K562 (cell line): ENCODE results near the gene BRME1. TPM values are rescaled to one million over a fixed set of nuclear protein-coding genes. Genes with fewer than 3 reads are reported as not detected.

ENCODE experiments used
- ATAC-seq: fragments of 200-7000 bp; cut with Tn5 transposase; 3 replicates; pipeline ENCODE4 v1.9.1; 2020; ENCODE audit warnings: moderate library complexity
- BruUV-seq: library from RNA; stranded (reverse); fragments of 400-500 nt; replicated peaks from 2 replicates; lab custom pipeline; 2021; lab: Mats Ljungman, UMichigan
- CTCF ChIA-PET: fragments of 300-600 bp; formaldehyde crosslinking; extraction: SDS; loops from one replicate; lab custom pipeline; 2021; ENCODE audit warnings: low intra/inter-chr PET ratio; lab: Yijun Ruan, JAX
- POLR2A ChIA-PET: fragments of 300-600, 350-650 bp; sonication (Branson Sonifier 250); formaldehyde crosslinking; extraction: SDS; loops from one replicate; lab custom pipeline; 2021; ENCODE audit warnings: antibody characterized with exemption, inconsistent platforms; lab: Yijun Ruan, JAX
- DNase-seq, 4 experiments: peaks; one replicate each; pipeline versions ENCODE4 v3.0.0 to v3.0.0-alpha.2; 2011 to 2018; ENCODE audit warnings: low spot score in 3 of 4, mixed read lengths in 3 of 4; ENCODE audit errors: extremely low read depth in 1 of 4
- FAIRE-seq: peaks from 2 replicates; lab custom pipeline; 2011; peaks lifted over from hg19 to GRCh38; lab: Jason Lieb, UNC
- H2AFZ ChIP-seq: 2 replicates; pipeline ENCODE4 v1.6.0; 2011; ENCODE audit warnings: low read depth, low read length, control low read depth, inconsistent platforms
- H3K27ac ChIP-seq: fragments of 200-600 bp; 3 replicates; pipeline ENCODE4 v1.8.0; 2011; ENCODE audit warnings: low read depth, mild to moderate bottlenecking, control low read depth, inconsistent platforms, low read length, moderate library complexity, mixed read lengths; ENCODE audit errors: extremely low read depth
- H3K27me3 ChIP-seq, 2 experiments: fragments of 300-600 bp in 1 of 2; 2 replicates in 1 of 2; 3 replicates in 1 of 2; pipeline versions ENCODE4 v1.6.0 to v1.8.0; 2011; ENCODE audit warnings: inconsistent platforms in 2 of 2, low read length in 2 of 2, mild to moderate bottlenecking in 1 of 2, mixed read lengths in 1 of 2, moderate library complexity in 1 of 2; ENCODE audit not compliant: control insufficient read depth in 2 of 2, insufficient read depth in 2 of 2
- H3K36me3 ChIP-seq: fragments of 300-600 bp; 3 replicates; pipeline ENCODE4 v1.8.0; 2011; ENCODE audit warnings: mild to moderate bottlenecking, low read length, inconsistent platforms; ENCODE audit not compliant: control insufficient read depth, insufficient read depth
- H3K4me1 ChIP-seq, 2 experiments: fragments of 200-600 bp in 1 of 2; replicated peaks in 1 of 2; 2 replicates in 1 of 2; 3 replicates in 1 of 2; pipeline versions ENCODE4 v1.5.1 to v1.8.0; 2011; ENCODE audit warnings: inconsistent platforms in 2 of 2, low read length in 2 of 2, mild to moderate bottlenecking in 1 of 2, mixed read lengths in 1 of 2, moderate library complexity in 1 of 2; ENCODE audit not compliant: control insufficient read depth in 2 of 2, insufficient read depth in 2 of 2
- H3K4me2 ChIP-seq: 2 replicates; pipeline ENCODE4 v1.6.1; 2011; ENCODE audit warnings: low read length, control low read depth, inconsistent platforms, mixed read lengths; ENCODE audit not compliant: insufficient read depth
- H3K4me3 ChIP-seq: fragments of 200-600 bp; sonication (generic), shearing (Covaris generic); 2 replicates; pipeline ENCODE4 v1.5.1; 2016; ENCODE audit warnings: control low read depth, inconsistent platforms
- H3K79me2 ChIP-seq: fragments of 200-600 bp; 3 replicates; pipeline ENCODE4 v1.8.0; 2011; ENCODE audit warnings: low read length, inconsistent platforms; ENCODE audit not compliant: control insufficient read depth, insufficient read depth
- H3K9ac ChIP-seq, 2 experiments: 2 replicates each; pipeline versions ENCODE4 v1.6.0 to v1.6.1; 2011; ENCODE audit warnings: low read depth in 2 of 2, low read length in 2 of 2, control low read depth in 1 of 2, inconsistent platforms in 1 of 2, mild to moderate bottlenecking in 1 of 2, mixed read lengths in 1 of 2; ENCODE audit not compliant: insufficient read depth in 1 of 2
- H3K9me1 ChIP-seq: one replicate; pipeline ENCODE4 v1.6.0; 2011; ENCODE audit warnings: inconsistent platforms, mild to moderate bottlenecking, low read length, moderate library complexity; ENCODE audit not compliant: control insufficient read depth, insufficient read depth
- H3K9me3 ChIP-seq: replicated peaks from 2 replicates; pipeline ENCODE4 v1.5.1; 2011; ENCODE audit warnings: low read depth, low read length, inconsistent platforms; ENCODE audit not compliant: control insufficient read depth, insufficient read depth
- H4K20me1 ChIP-seq: replicated peaks from 2 replicates; pipeline ENCODE4 v1.6.1; 2011; ENCODE audit warnings: low read length, inconsistent platforms, mixed read lengths; ENCODE audit not compliant: control insufficient read depth, insufficient read depth
- ZNF121 ChIP-seq: sonication (generic); formaldehyde crosslinking; conservative IDR thresholded peaks from 2 replicates; pipeline ENCODE4 v1.8.0; 2022; ENCODE audit warnings: missing genetic modification reagents
- ZNF398 ChIP-seq: fragments of 250-450 bp; sonication (Bioruptor Pico); IDR thresholded peaks from 2 replicates; pipeline ENCODE4 v1.8.0; 2021; ENCODE audit warnings: moderate library complexity, mild to moderate bottlenecking, inconsistent platforms
- WGBS: fragments of 100-300 bp; shearing (Covaris generic); methylation state at CpG from one replicate; pipeline ENCODE4 v1.1.6; 2016; ENCODE audit warnings: low coverage, mixed read lengths; ENCODE audit not compliant: insufficient coverage; ENCODE audit errors: missing lambda C conversion rate; 5-methylcytosine and 5-hydroxymethylcytosine counted together
- in situ Hi-C: fragments of 300-500 bp; cut with MboI; formaldehyde crosslinking; loops from 4 replicates; pipeline ENCODE4 v1.15.0; 2018; ENCODE audit warnings: inconsistent platforms, mixed read lengths
- intact Hi-C: fragments of 100-400 bp; cut with micrococcal nuclease; formaldehyde crosslinking; loops from 2 replicates; pipeline ENCODE4 v1.14.2; 2022
- polyA plus RNA-seq, 8 experiments: library from polyadenylated mRNA; depleted of rRNA in 4 of 8; stranded (reverse) in 5 of 8; unstranded in 3 of 8; fragments of >200 nt; fragmentation: Nextera tagmentation in 2 of 8; fragmentation: Illumina TruSeq in 1 of 8; extraction: Ambion mirVana in 2 of 8; extraction: Trizol in 1 of 8; gene quantifications; 2 replicates each; pipeline versions ENCODE4 v1.2.1 to v1.2.3, GENCODE V29; 2011 to 2014; ENCODE audit warnings: inconsistent platforms in 1 of 8, missing spikeins in 1 of 8
- total RNA-seq, 7 experiments: library from RNA; depleted of rRNA in 6 of 7; stranded (reverse); fragments of >200 nt in 6 of 7; fragmentation: Illumina TruSeq in 2 of 7; extraction: Trizol in 2 of 7; gene quantifications; 2 replicates each; pipeline versions ENCODE4 v1.2.1 to v1.2.3, GENCODE V29; 2011 to 2021; ENCODE audit warnings: low replicate concordance in 1 of 7

BRME1 gene
- total and polyA plus RNA-seq, 9 of the 15 experiments (the other 6 are each of a cell fraction or from before 2014, with no cell fraction given), result 0.75 to 6.1 (median 3.6) TPM

GRCh38 chr19:13932149-13932637 lies 26.3 kb upstream of the BRME1 start:
- no TSS peak for BruUV-seq
- no peak overlapping the region for H3K27ac ChIP-seq
- POLR2A ChIA-PET, result interaction anchor here (0.5 to 3.2 kb wide), 5 partner anchors 9 to 33 kb away, joined by 3 to 21 read pairs (median 4); partner anchors contain the start of gene DCAF15
- ATAC-seq (no peak), DNase-seq (no peak), FAIRE-seq (no peak)
- no peaks in the 10 kb centered on the region for H3K9me3 ChIP-seq
- in situ Hi-C loops (no loop called here), intact Hi-C loops (no loop called here)
- CTCF ChIA-PET, result no interaction called here
- no peak overlapping the region for H3K4me2 ChIP-seq
- WGBS, result 59% methylated on average over 6 of the region's 6 CpGs
- no peaks in the 10 kb centered on the region; a peak in 1 of 5 replicates for H3K27me3 ChIP-seq
- no peaks in the 10 kb centered on the region for H3K9me1 ChIP-seq
- H3K4me3 ChIP-seq, result no peak overlapping the region
- TF ChIP-seq ZNF398 (CRISPR knock-in tag) (no peak), ZNF121 (CRISPR knock-in tag) (peak; percentile 72)
- peaks cover 0 to 46% of the 10 kb centered on the region in 2 experiments; a peak in 3 of 5 replicates for H3K4me1 ChIP-seq
- H3K36me3 ChIP-seq, result peaks cover 24% of the 10 kb centered on the region; the same call in 2 of the 3 replicates
- H4K20me1 ChIP-seq, result no peaks in the 10 kb centered on the region
- no peaks in the 10 kb centered on the region for H3K79me2 ChIP-seq
- no peak overlapping the region for H3K9ac ChIP-seq
- H2AFZ ChIP-seq, result no peak overlapping the region
